Motor neuron (in vitro differentiated cells): ENCODE measurements around the gene USP44. TPM values are rescaled to one million over a fixed set of nuclear protein-coding genes. Genes with fewer than 3 reads are reported as not detected.

ENCODE experiments used
- ATAC-seq, 8 experiments: fragments of 200-7000 bp; cut with Tn5 transposase; replicated peaks in 6 of 8; 2 replicates each; pipeline ENCODE4 v1.8.0; 2021; ENCODE audit warnings: mild to moderate bottlenecking in 8 of 8, moderate library complexity in 8 of 8
- H3K27ac ChIP-seq, 2 donors: fragments of 250-450 bp; sonication (Bioruptor Pico); 2 replicates each; pipeline ENCODE4 v1.9.0; 2021; ENCODE audit warnings: antibody characterized with exemption in 2 of 2, mild to moderate bottlenecking in 2 of 2, moderate library complexity in 1 of 2
- H3K4me1 ChIP-seq, 2 donors: fragments of 250-450 bp; sonication (Bioruptor Pico); replicated peaks in 1 of 2; 2 replicates each; pipeline ENCODE4 v1.6.1; 2021; ENCODE audit warnings: antibody characterized with exemption in 2 of 2, mild to moderate bottlenecking in 2 of 2, moderate library complexity in 1 of 2
- H3K4me3 ChIP-seq, 5 donors: fragments of 250-450 bp; sonication (Bioruptor Pico); 2 replicates each; pipeline ENCODE4 v1.9.0; 2021; ENCODE audit warnings: antibody characterized with exemption in 5 of 5, mild to moderate bottlenecking in 5 of 5, moderate library complexity in 4 of 5
- WGBS, 10 experiments: fragments of 450-650 bp; shearing (Covaris generic); methylation state at CpG; one replicate each; pipeline ENCODE4 v1.0.0; 2022; 5-methylcytosine and 5-hydroxymethylcytosine counted together
- in situ Hi-C, 9 experiments: fragments of 400-800 bp; cut with MboI; loops; one replicate each; pipeline ENCODE4 v1.15.0; 2021; ENCODE audit warnings: low sequenced_read_pairs in 9 of 9, low pct_unique_long_range_greater_than_20kb in 2 of 9; ENCODE audit not compliant: unreplicated experiment in 9 of 9
- total RNA-seq, 8 experiments: library from RNA; unstranded; fragments of 300-600 nt; gene quantifications; 2 replicates each; pipeline versions ENCODE4 v1.2.3 to v1.2.4, GENCODE V29; 2022

Gene USP44
- total RNA-seq, 8 experiments from 2014 or later = 0.76 to 15.7 (median 10.8) TPM

DNA sequence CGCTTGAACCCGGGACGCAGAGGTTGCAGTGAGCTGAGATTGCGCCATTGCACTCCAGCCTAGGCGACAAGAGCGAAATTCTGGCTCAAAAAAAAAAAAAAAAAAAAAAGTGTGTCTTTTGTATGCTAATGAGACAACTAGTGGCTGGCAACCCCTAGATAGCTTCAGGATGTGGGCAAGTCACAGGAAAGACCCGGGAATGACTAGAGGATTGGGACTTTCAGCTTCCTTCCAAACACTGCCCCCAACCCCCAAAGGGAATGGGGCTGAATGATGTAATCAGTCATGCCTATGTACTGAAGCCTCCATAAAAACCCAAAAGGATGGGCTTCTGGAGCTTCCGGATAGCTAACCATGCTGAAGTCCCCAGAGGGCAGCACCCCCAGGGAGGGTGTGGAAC lies 28.6 kb downstream of the USP44 start:
- Histone ChIP-seq H3K4me1 (no peaks in the 10 kb centered on the region), H3K27ac (no peak overlapping the region), H3K4me3 (no peak overlapping the region)
- no peak for ATAC-seq
- in situ Hi-C loops = no loop called here
- 75 to 100% (median 93%) methylated on average over 1 to 7 of the region's 8 CpGs; no CpG with 5 or more reads in 3 of the 10 experiments for WGBS, 10 experiments

DNA sequence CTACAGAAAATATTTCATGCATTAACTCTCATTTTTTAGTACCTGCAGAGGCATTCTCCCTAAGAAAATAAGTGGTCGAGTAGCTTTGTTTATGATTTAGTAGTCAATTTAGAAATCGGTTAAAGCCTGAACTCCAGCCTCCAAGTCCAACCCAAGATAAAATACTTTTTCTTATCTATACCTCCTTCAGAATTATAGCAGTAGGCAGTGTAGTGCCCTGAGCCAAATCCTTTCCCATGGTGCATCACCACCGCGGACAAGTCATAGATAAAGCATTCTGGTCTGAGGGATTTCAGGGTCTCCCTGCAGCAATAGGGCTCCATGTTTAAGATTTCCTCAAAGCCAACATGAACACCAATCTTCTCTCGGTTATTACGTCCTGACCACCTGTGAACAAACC lies 30.5 kb downstream of the USP44 start:
- WGBS, 10 experiments = 78 to 100% (median 96%) methylated on average over 1 to 6 of the region's 6 CpGs; no CpG with 5 or more reads in 1 of the 10 experiments

DNA sequence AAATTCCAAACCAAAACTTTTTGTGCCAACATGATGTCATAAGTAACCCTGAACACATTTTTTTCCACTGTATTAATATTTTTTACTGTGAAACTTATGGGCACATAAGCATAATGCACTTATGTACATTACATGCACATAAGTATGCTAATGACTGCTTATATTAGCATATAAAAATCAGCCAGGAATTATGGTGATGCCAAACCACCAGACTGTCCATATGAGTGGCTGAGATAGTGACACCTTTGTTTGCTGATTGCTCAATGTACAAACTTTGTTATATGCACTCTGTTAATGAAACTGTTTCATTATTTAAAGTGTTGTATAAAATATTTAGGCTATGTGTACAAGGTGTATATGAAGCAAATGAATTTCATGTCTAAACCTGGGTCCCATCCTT lies 32.3 kb downstream of the USP44 start:
- in situ Hi-C loops = no loop called here
- H3K4me3 ChIP-seq = no peak overlapping the region
- peak in 4 of 8 experiments; percentile 42 to 96 (median 88) for ATAC-seq

More for the DNA sequence above, 30.5 kb downstream of the USP44 start:
- ATAC-seq = no peak
- no peak overlapping the region for H3K4me3 ChIP-seq
- in situ Hi-C loops = no loop called here
- H3K4me1 ChIP-seq = no peaks in the 10 kb centered on the region
- no peak overlapping the region for H3K27ac ChIP-seq

DNA sequence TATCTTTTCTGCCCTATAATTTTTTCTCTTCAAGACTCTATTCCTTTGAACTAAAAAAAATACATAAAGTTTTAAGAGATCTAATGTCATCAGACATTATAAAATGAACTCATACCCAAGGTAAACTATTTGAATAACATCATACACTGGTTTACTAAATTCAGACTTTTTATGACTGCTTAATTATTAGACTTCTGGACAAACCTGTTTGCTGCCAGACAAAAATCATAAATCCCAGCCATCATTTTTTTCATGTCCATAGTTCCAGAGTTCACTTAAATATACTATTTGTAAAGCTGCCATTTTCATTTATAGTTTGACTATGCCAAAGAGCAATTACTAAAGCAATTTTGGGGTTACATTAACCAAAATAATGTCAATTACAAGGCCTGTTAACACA lies 34.0 kb downstream of the USP44 start:
- Histone ChIP-seq H3K27ac (no peak overlapping the region), H3K4me3 (no peak overlapping the region), H3K4me1 (no peaks in the 10 kb centered on the region)
- ATAC-seq = no peak
- in situ Hi-C loops = no loop called here

More for the DNA sequence above, 32.3 kb downstream of the USP44 start:
- no peaks in the 10 kb centered on the region for H3K4me1 ChIP-seq
- no peak overlapping the region for H3K27ac ChIP-seq

DNA sequence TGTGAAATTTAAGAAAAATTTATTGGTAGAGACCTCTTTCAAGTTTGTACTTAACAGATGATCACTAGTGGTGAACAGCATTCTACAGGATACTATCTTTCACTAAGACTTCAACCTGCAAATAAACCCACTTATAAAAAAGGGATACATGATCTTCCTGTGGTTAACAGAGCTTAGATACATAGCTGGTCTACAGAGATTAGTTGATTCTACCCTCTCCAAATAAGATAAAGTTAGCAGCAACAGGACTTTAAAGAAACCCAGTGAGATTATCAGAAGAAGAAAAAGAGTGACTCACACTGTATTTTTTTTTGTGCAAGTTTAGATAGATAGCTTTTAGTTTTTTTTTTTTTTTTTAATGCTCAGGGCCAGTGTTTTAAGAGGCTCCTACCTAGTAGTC lies 34.5 kb downstream of the USP44 start:
- in situ Hi-C loops = no loop called here

DNA sequence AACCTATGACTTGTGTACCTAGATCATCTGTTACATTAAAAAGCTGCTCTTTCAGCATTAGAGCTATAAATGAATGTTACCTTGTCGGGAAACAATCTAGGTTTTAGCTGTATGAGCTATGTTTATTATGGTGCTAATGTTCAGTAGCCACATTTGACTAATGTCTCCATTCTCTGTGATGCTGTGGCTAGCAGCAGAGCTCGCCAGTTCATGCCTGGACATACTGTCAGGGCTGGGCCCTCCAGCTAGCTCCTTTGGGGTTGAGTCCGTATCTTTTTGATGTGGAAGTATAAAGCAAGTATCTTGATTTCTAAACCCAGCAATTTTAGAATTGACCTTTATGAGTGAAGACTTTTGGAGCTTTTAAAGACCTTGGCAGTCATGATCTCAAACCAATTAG lies 36.1 kb downstream of the USP44 start:
- H3K27ac ChIP-seq = no peak overlapping the region
- in situ Hi-C loops = no loop called here
- 40 to 94% (median 93%) methylated on average over 1 to 3 of the region's 3 CpGs; no CpG with 5 or more reads in 5 of the 10 experiments for WGBS, 10 experiments

More for the DNA sequence above, 34.5 kb downstream of the USP44 start:
- no peak overlapping the region for H3K4me3 ChIP-seq
- ATAC-seq = no peak
- H3K4me1 ChIP-seq = no peaks in the 10 kb centered on the region
- no peak overlapping the region for H3K27ac ChIP-seq

DNA sequence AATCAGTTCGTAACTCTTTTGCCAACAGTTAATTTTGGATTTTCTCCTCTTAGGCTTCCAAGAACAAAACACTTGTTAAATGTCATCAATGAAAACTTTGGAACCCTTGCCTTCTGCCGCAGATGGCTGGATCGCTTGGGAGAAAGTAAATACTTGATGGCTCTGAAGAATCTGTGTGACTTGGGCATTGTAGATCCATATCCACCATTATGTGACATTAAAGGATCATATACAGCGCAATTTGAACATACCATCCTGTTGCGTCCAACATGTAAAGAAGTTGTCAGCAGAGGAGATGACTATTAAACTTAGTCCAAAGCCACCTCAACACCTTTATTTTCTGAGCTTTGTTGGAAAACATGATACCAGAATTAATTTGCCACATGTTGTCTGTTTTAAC lies 37.7 kb downstream of the USP44 start:
- Histone ChIP-seq H3K27ac (no peak overlapping the region), H3K4me3 (no peak overlapping the region), H3K4me1 (no peaks in the 10 kb centered on the region)
- in situ Hi-C loops = no loop called here
- ATAC-seq = no peak
- 79 to 100% (median 98%) methylated on average over 3 to 5 of the region's 5 CpGs for WGBS, 10 experiments

More for the DNA sequence above, 36.1 kb downstream of the USP44 start:
- Histone ChIP-seq H3K4me1 (no peaks in the 10 kb centered on the region), H3K4me3 (no peak overlapping the region)
- ATAC-seq = no peak

DNA sequence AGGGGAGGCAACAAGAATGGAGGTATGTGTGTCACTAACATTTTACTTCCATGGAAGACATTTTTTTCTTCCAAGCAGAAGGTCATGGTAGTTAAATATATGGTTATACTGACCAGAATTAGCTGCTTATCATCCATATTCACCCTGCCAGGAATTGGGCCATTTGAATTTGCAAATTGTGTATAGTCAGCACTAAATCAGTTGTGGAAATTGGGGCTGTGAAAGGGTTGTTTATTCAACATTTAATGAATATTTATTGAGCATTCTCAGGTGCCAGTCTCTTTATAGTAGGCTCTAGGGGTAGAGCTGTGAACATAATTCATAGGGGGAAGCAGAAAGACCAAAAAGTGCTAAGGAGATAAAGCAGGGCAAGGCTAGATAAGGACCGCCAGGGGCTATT lies 39.3 kb downstream of the USP44 start:
- Histone ChIP-seq H3K4me3 (no peak overlapping the region), H3K27ac (no peak overlapping the region), H3K4me1 (no peaks in the 10 kb centered on the region)
- ATAC-seq = peak in 4 of 8 experiments; percentile 25 to 93 (median 92)
- WGBS, 10 experiments = 63 to 100% (median 100%) methylated on average over 1 of the region's 1 CpG; no CpG with 5 or more reads in 3 of the 10 experiments
- in situ Hi-C loops = no loop called here

DNA sequence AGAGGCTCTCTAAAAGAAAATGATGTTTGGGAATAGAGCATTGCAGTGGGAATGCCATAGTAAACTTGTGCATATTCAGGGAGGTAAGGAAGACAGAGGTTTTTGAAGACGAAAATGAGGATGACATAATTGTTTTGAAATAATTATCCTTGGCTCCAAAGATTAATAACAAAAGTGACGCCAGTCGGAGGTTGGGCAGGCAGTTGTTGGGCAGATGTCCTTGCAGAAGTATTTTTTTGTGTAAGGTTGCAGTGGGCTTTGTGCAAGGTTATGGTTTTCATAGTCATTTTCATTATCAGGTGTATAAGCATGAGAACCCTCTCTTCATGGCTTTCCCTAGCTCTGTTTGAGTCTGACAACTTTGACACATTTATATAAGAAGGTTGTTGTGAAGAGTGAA lies 42.0 kb downstream of the USP44 start:
- H3K27ac ChIP-seq = no peak overlapping the region
- ATAC-seq = no peak
- H3K4me3 ChIP-seq = no peak overlapping the region
- in situ Hi-C loops = no loop called here
- no peaks in the 10 kb centered on the region for H3K4me1 ChIP-seq
- 35 to 95% (median 83%) methylated on average over 2 to 3 of the region's 3 CpGs; no CpG with 5 or more reads in 3 of the 10 experiments for WGBS, 10 experiments

DNA sequence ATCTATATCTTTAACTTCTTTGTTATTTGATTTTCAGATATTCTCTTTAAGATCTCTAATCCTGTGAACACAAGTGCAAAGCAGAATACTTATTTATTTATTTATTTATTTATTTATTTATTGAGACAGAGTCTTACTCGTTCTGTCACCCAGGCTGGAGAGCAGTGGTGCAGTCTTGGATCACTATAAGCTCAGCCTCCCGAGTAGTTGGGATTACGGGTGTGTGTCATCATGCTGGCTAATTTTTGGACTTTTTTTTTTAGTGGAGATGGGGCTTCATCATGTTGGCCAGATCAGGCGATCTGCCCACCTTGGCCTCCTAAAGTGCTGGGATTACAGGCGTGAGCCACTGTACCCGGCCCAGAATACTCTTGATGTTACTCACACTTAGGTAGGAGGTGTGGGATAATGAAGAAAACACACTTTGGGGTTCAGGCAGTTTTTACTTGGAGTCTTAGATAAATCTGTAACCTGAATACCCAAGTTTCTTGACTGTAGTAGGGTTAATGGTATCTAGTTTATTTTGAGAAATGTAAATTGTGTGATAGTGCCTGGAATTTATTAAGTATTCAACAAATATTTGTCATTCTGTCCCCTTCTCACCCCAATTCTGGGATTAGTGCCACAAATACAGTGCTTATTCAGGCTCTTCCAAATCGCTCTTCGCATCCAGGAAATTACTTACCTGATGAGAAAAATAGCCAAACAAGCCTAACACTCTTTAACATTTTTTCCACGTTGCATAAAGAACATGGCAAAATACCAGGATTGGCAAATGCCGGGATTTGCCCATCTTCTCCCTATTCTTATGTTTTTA lies 44.4 kb downstream of the USP44 start:
- no peak overlapping the region for H3K4me3 ChIP-seq
- in situ Hi-C loops = no loop called here
- no peak for ATAC-seq
- no peak overlapping the region for H3K27ac ChIP-seq
- 33 to 100% (median 93%) methylated on average over 3 to 7 of the region's 10 CpGs for WGBS, 10 experiments
- no peaks in the 10 kb centered on the region for H3K4me1 ChIP-seq

DNA sequence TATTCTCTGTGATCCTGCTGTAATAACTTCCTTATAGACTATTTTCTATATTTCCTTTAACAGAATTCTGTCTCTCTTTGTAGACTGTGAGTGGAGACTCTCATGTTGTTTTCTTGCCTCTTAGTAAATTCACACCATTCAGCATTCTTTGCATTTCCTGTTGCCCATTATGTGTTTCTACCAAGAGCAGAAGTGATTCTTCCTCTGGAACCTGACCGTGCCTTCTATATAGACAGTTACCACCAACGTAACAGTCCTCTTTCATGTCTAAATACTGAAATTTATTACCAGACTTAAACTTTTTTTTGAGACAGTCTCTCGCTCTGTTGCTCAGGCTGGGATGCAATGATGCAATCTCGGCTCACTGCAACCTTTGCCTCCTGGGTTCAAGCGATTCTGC lies 46.2 kb downstream of the USP44 start:
- in situ Hi-C loops = no loop called here
- H3K27ac ChIP-seq = no peak overlapping the region

DNA sequence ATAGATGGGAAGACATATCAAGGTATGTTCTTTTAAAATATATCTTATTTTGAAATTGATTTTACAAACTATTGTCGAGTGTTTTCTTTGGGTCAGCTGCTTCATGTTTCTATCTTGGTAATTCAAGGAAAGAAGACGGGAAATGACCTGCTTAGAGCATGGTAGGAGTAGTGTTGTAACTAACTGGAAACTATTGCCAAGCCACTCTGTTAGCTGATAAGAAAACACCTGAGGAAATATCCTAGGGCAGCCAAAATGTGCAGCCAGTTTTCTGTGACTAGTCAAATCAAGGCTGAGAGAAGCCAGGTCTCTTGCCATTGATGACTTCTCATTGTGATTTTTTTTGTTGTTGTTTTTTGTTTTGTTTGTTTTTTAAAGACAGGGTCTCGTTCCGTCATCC lies 47.1 kb downstream of the USP44 start:
- Histone ChIP-seq H3K4me3 (no peak overlapping the region), H3K4me1 (no peaks in the 10 kb centered on the region), H3K27ac (no peak overlapping the region)
- ATAC-seq = no peak
- in situ Hi-C loops = no loop called here
- 76 to 100% (median 100%) methylated on average over 1 to 4 of the region's 4 CpGs for WGBS, 10 experiments

More for the DNA sequence above, 46.2 kb downstream of the USP44 start:
- Histone ChIP-seq H3K4me3 (no peak overlapping the region), H3K4me1 (no peaks in the 10 kb centered on the region)
- WGBS, 10 experiments = 83 to 98% (median 96%) methylated on average over 2 to 5 of the region's 5 CpGs; no CpG with 5 or more reads in 4 of the 10 experiments
- ATAC-seq = no peak

DNA sequence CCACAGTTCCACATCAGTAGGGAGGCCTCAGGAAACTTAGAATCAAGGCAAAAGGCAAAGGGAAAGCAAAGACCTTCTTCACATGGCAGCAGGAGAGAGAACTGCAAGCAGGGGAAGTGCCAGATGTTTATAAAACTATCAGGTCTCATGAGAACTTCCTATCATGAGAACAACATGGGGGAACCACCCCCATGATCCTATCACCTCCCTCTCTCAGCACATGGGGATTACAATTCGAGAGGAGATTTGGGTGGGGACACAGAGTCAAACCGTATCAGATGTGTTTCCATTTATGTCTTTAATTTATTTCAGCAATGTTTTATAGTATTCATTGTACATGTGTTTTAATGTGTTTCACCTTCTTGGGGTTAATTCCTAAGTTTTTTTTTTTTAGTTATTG lies 51.5 kb downstream of the USP44 start:
- WGBS, 10 experiments = 43 to 95% (median 82%) methylated on average over 1 to 2 of the region's 2 CpGs; no CpG with 5 or more reads in 4 of the 10 experiments
- ATAC-seq = peak in 1 of 8 experiments; percentile 42
- Histone ChIP-seq H3K27ac (no peak overlapping the region), H3K4me1 (no peaks in the 10 kb centered on the region), H3K4me3 (no peak overlapping the region)
- in situ Hi-C loops = no loop called here

DNA sequence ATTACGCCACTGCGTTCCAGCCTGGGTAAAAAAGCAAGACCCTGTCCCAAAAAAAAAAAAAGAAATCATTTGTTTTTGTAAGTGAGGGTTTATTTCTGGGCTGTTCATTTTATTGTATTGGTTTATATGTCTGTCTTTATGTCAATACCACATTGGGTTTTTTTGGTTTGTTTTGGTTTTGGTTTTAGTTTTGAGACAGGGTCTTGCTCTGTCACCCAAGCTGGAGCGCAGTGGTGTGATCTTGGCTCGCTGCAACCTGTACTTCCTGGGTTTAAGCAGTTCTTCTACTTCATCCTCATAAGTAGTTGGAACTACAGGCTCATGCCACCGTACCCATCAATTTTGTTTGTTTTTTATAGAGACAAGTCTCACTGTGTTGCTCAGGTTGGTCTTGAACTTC lies 52.3 kb downstream of the USP44 start:
- no peaks in the 10 kb centered on the region for H3K4me1 ChIP-seq
- no peak overlapping the region for H3K27ac ChIP-seq
- no peak overlapping the region for H3K4me3 ChIP-seq
- in situ Hi-C loops = no loop called here
- WGBS, 10 experiments = 90 to 100% (median 100%) methylated on average over 1 to 5 of the region's 5 CpGs; no CpG with 5 or more reads in 1 of the 10 experiments
- ATAC-seq = no peak
